Left lung (tissue), 10 donors: ENCODE data around the gene KCND3. TPM values are rescaled to one million over a fixed set of nuclear protein-coding genes. Genes with fewer than 3 reads are reported as not detected.

Experiments used
- ATAC-seq: fragments of 200-7000 bp; cut with Tn5 transposase; one replicate; pipeline ENCODE4 v1.9.1; 2020; ENCODE audit warnings: moderate library complexity
- DNase-seq, 4 donors: peaks; one replicate each; pipeline ENCODE4 v3.0.0-alpha.2; 2013 to 2020
- H3K27ac ChIP-seq, 2 donors: fragments of 200-600 bp; sonication (generic) in 1 of 2; one replicate each; pipeline versions ENCODE4 v1.5.0 to v1.8.0; 2020 to 2021
- H3K27me3 ChIP-seq, 2 donors: fragments of 200-600 bp; sonication (generic) in 1 of 2; one replicate each; pipeline versions ENCODE4 v1.5.0 to v1.8.0; 2020 to 2021
- H3K36me3 ChIP-seq, 2 donors: fragments of 200-600 bp; sonication (generic) in 1 of 2; one replicate each; pipeline versions ENCODE4 v1.5.0 to v1.8.0; 2020 to 2021
- H3K4me1 ChIP-seq, 2 donors: fragments of 200-600 bp; one replicate each; pipeline ENCODE4 v1.8.0; 2021
- H3K4me3 ChIP-seq, 2 donors: fragments of 200-600 bp; sonication (generic) in 1 of 2; one replicate each; pipeline versions ENCODE4 v1.5.0 to v1.8.0; 2020 to 2021; ENCODE audit warnings: mild to moderate bottlenecking in 1 of 2
- H3K9me3 ChIP-seq, 2 donors: fragments of 200-600 bp; sonication (generic) in 1 of 2; one replicate each; pipeline versions ENCODE4 v1.5.0 to v1.8.0; 2020 to 2021
- CTCF ChIP-seq, 2 donors: fragments of 200-600 bp; sonication (generic) in 1 of 2; IDR thresholded peaks; one replicate each; pipeline versions ENCODE4 v1.5.0 to v1.8.0; 2021; ENCODE audit warnings: antibody characterized with exemption in 2 of 2
- intact Hi-C, 2 donors: fragments of 100-400 bp; cut with DNase I; formaldehyde crosslinking; loops; one replicate each; pipeline versions ENCODE4 v1.11.2 to v1.14.2; 2022
- polyA plus RNA-seq, 6 donors: library from polyadenylated mRNA; unstranded; fragments of 120-200 nt; gene quantifications; one replicate each; pipeline ENCODE4 v1.2.1, GENCODE V29; 2013; ENCODE audit not compliant: insufficient read length in 6 of 6
- total RNA-seq, 2 donors: library from RNA; stranded (reverse); fragmentation: NEBNext Ultra II Directional; extraction: Animal tissue kit (Norgen Biotek cat#: 25700); gene quantifications; one replicate each; pipeline ENCODE4 v1.2.1, GENCODE V29; 2021
- donor health status: DM: no; HTN: yes; CAD: no.
- donor health status: DM: no; HTN: no; CAD: no.

KCND3 gene
- total and polyA plus RNA-seq, 8 donors = 0.32 to 10.2 (median 0.58) TPM

- intact Hi-C loops = no loop called here
- no peak for DNase-seq
- Histone ChIP-seq H3K9me3 (no peaks in the 10 kb centered on the region), H3K27me3 (peaks cover 0 to 11% of the 10 kb centered on the region in 2 donors), H3K4me3 (no peak overlapping the region), H3K4me1 (no peaks in the 10 kb centered on the region), H3K36me3 (no peaks in the 10 kb centered on the region), H3K27ac (no peak overlapping the region)
- no peak for ATAC-seq
- no peak for TF ChIP-seq CTCF (IDR thresholded peaks at IDR 0.05)
These were observed 82.7 kb downstream of the KCND3 start for GRCh38 chr1:111906816-111907215.

GRCh38 chr1:111906111-111906510, 83.4 kb downstream of the KCND3 start:
- Histone ChIP-seq H3K27ac (no peak overlapping the region), H3K4me3 (no peak overlapping the region), H3K27me3 (peaks cover 0 to 11% of the 10 kb centered on the region in 2 donors), H3K9me3 (no peaks in the 10 kb centered on the region), H3K4me1 (no peaks in the 10 kb centered on the region), H3K36me3 (no peaks in the 10 kb centered on the region)
- TF ChIP-seq CTCF (IDR thresholded peaks at IDR 0.05) = no peak
- no peak for ATAC-seq
- intact Hi-C loops = no loop called here
- DNase-seq = no peak

- intact Hi-C loops = no loop called here
- DNase-seq (no peak), ATAC-seq (no peak)
- peaks cover 0 to 11% of the 10 kb centered on the region in 2 donors for H3K27me3 ChIP-seq
- no peaks in the 10 kb centered on the region for H3K9me3 ChIP-seq
- no peaks in the 10 kb centered on the region for H3K4me1 ChIP-seq
- H3K36me3 ChIP-seq = no peaks in the 10 kb centered on the region
- no peak overlapping the region for H3K4me3 ChIP-seq
- no peak overlapping the region for H3K27ac ChIP-seq
- TF ChIP-seq CTCF (IDR thresholded peaks at IDR 0.05) = no peak
These were observed 84.8 kb downstream of the KCND3 start for GRCh38 chr1:111904478-111905218.

- intact Hi-C loops = no loop called here
- Histone ChIP-seq H3K9me3 (no peaks in the 10 kb centered on the region), H3K4me3 (no peak overlapping the region), H3K27me3 (peaks cover 0 to 11% of the 10 kb centered on the region in 2 donors), H3K27ac (no peak overlapping the region), H3K4me1 (no peaks in the 10 kb centered on the region), H3K36me3 (no peaks in the 10 kb centered on the region)
- DNase-seq = no peak
- TF ChIP-seq CTCF (IDR thresholded peaks at IDR 0.05) = no peak
- no peak for ATAC-seq
These were observed 85.5 kb downstream of the KCND3 start for GRCh38 chr1:111903871-111904449.

GRCh38 chr1:111903148-111903870, 86.2 kb downstream of the KCND3 start:
- Histone ChIP-seq H3K27ac (no peak overlapping the region), H3K27me3 (peaks cover 0 to 11% of the 10 kb centered on the region in 2 donors), H3K4me3 (no peak overlapping the region), H3K36me3 (no peaks in the 10 kb centered on the region), H3K9me3 (no peaks in the 10 kb centered on the region), H3K4me1 (no peaks in the 10 kb centered on the region)
- TF ChIP-seq CTCF (IDR thresholded peaks at IDR 0.05) = no peak
- DNase-seq (no peak), ATAC-seq (no peak)
- intact Hi-C loops = no loop called here
